IPS-18a (cell line): ENCODE results near the gene DHRS2.
"Not testable (repeated sequence)": the region's sequence is repeated elsewhere in the genome, so short reads cannot be mapped to it uniquely, and the experiment has no call there.

ENCODE experiments used
- H3K27ac ChIP-seq: one replicate; pipeline ENCODE4 v1.5.1; 2013; ENCODE audit warnings: low read length
- H3K27me3 ChIP-seq: one replicate; pipeline ENCODE4 v1.6.1; 2013; ENCODE audit warnings: mild to moderate bottlenecking, low read length; ENCODE audit not compliant: control insufficient read depth, insufficient read depth
- H3K36me3 ChIP-seq: one replicate; pipeline ENCODE4 v1.6.1; 2013; ENCODE audit warnings: low read depth, low read length; ENCODE audit not compliant: control insufficient read depth
- H3K4me1 ChIP-seq: one replicate; pipeline ENCODE4 v1.6.1; 2013; ENCODE audit warnings: low read depth, low read length; ENCODE audit not compliant: control insufficient read depth
- H3K4me3 ChIP-seq: one replicate; pipeline ENCODE4 v1.5.1; 2013; ENCODE audit warnings: low read length
- H3K9ac ChIP-seq: one replicate; pipeline ENCODE4 v1.6.1; 2013; ENCODE audit warnings: mild to moderate bottlenecking, low read length, moderate library complexity
- H3K9me3 ChIP-seq: one replicate; pipeline ENCODE4 v1.6.1; 2013; ENCODE audit warnings: low read depth, low read length; ENCODE audit not compliant: control insufficient read depth

The DHRS2 gene

GRCh38 chr14:23604148-23604547 lies 32.0 kb upstream of the DHRS2 start:
- H3K27me3 ChIP-seq: no peaks in the 10 kb centered on the region
- H3K9me3 ChIP-seq: no peaks in the 10 kb centered on the region
- H3K36me3 ChIP-seq: no peaks in the 10 kb centered on the region
- H3K27ac ChIP-seq: no peak overlapping the region
- H3K4me1 ChIP-seq: no peaks in the 10 kb centered on the region
- no peak overlapping the region for H3K4me3 ChIP-seq
- no peak overlapping the region for H3K9ac ChIP-seq

- Histone ChIP-seq H3K9me3 (no peaks in the 10 kb centered on the region), H3K4me3 (no peak overlapping the region), H3K27ac (no peak overlapping the region), H3K4me1 (no peaks in the 10 kb centered on the region), H3K36me3 (no peaks in the 10 kb centered on the region), H3K9ac (no peak overlapping the region), H3K27me3 (no peaks in the 10 kb centered on the region)
These were observed 31.4 kb upstream of the DHRS2 start for GRCh38 chr14:23604675-23605170.

- Histone ChIP-seq H3K4me3 (no peak overlapping the region), H3K36me3 (no peaks in the 10 kb centered on the region), H3K27me3 (no peaks in the 10 kb centered on the region), H3K4me1 (no peaks in the 10 kb centered on the region), H3K27ac (no peak overlapping the region), H3K9me3 (no peaks in the 10 kb centered on the region), H3K9ac (no peak overlapping the region)
These were observed 30.1 kb upstream of the DHRS2 start for GRCh38 chr14:23605931-23606585.

GRCh38 chr14:23608454-23608853 lies 27.7 kb upstream of the DHRS2 start:
- H3K27me3 ChIP-seq: no peaks in the 10 kb centered on the region
- H3K36me3 ChIP-seq: no peaks in the 10 kb centered on the region
- H3K9me3 ChIP-seq: no peaks in the 10 kb centered on the region
- no peaks in the 10 kb centered on the region for H3K4me1 ChIP-seq
- no peak overlapping the region for H3K4me3 ChIP-seq
- H3K27ac ChIP-seq: no peak overlapping the region
- no peak overlapping the region for H3K9ac ChIP-seq

- H3K27ac ChIP-seq: no peak overlapping the region
- no peaks in the 10 kb centered on the region for H3K4me1 ChIP-seq
- no peaks in the 10 kb centered on the region for H3K27me3 ChIP-seq
- no peak overlapping the region for H3K9ac ChIP-seq
- H3K36me3 ChIP-seq: no peaks in the 10 kb centered on the region
- no peaks in the 10 kb centered on the region for H3K9me3 ChIP-seq
- H3K4me3 ChIP-seq: no peak overlapping the region
These were observed 27.2 kb upstream of the DHRS2 start for GRCh38 chr14:23609001-23609400.

GRCh38 chr14:23609411-23610089 lies 26.6 kb upstream of the DHRS2 start:
- not testable (repeated sequence) for H3K9me3 ChIP-seq, H3K4me1 ChIP-seq, H3K9ac ChIP-seq, H3K27ac ChIP-seq, H3K4me3 ChIP-seq, H3K27me3 ChIP-seq, H3K36me3 ChIP-seq

- Histone ChIP-seq H3K27ac (no peak overlapping the region), H3K9ac (no peak overlapping the region), H3K36me3 (no peaks in the 10 kb centered on the region), H3K27me3 (no peaks in the 10 kb centered on the region), H3K4me1 (no peaks in the 10 kb centered on the region), H3K9me3 (no peaks in the 10 kb centered on the region), H3K4me3 (no peak overlapping the region)
These were observed 25.9 kb upstream of the DHRS2 start for GRCh38 chr14:23610090-23610814.

GRCh38 chr14:23610815-23611289 lies 25.3 kb upstream of the DHRS2 start:
- Histone ChIP-seq H3K4me3 (no peak overlapping the region), H3K9ac (no peak overlapping the region), H3K27me3 (no peaks in the 10 kb centered on the region), H3K9me3 (no peaks in the 10 kb centered on the region), H3K27ac (no peak overlapping the region), H3K36me3 (no peaks in the 10 kb centered on the region), H3K4me1 (no peaks in the 10 kb centered on the region)

- no peaks in the 10 kb centered on the region for H3K4me1 ChIP-seq
- H3K9me3 ChIP-seq: no peaks in the 10 kb centered on the region
- H3K4me3 ChIP-seq: no peak overlapping the region
- H3K27ac ChIP-seq: no peak overlapping the region
- no peaks in the 10 kb centered on the region for H3K36me3 ChIP-seq
- no peaks in the 10 kb centered on the region for H3K27me3 ChIP-seq
- H3K9ac ChIP-seq: no peak overlapping the region
These were observed 23.8 kb upstream of the DHRS2 start for GRCh38 chr14:23612354-23612732.

GRCh38 chr14:23612802-23613201 lies 23.4 kb upstream of the DHRS2 start:
- no peaks in the 10 kb centered on the region for H3K9me3 ChIP-seq
- no peaks in the 10 kb centered on the region for H3K27me3 ChIP-seq
- no peak overlapping the region for H3K27ac ChIP-seq
- no peak overlapping the region for H3K4me3 ChIP-seq
- H3K9ac ChIP-seq: no peak overlapping the region
- H3K4me1 ChIP-seq: no peaks in the 10 kb centered on the region
- no peaks in the 10 kb centered on the region for H3K36me3 ChIP-seq

- no peaks in the 10 kb centered on the region for H3K36me3 ChIP-seq
- no peaks in the 10 kb centered on the region for H3K27me3 ChIP-seq
- no peak overlapping the region for H3K4me3 ChIP-seq
- no peaks in the 10 kb centered on the region for H3K9me3 ChIP-seq
- no peaks in the 10 kb centered on the region for H3K4me1 ChIP-seq
- H3K27ac ChIP-seq: no peak overlapping the region
- no peak overlapping the region for H3K9ac ChIP-seq
These were observed 22.7 kb upstream of the DHRS2 start for GRCh38 chr14:23613242-23614070.
